OCI-LY1 (cell line): ENCODE data around the gene NSG1.

Source experiments
- H2AFZ ChIP-seq: fragments of 200-600 bp; sonication (generic), shearing (Covaris generic); 2 replicates; pipeline ENCODE4 v1.6.0; 2014; ENCODE audit warnings: antibody characterized with exemption, mild to moderate bottlenecking, low read length
- H3F3A ChIP-seq: fragments of 200-600 bp; sonication (generic), shearing (Covaris generic); 2 replicates; pipeline ENCODE4 v1.6.0; 2014; ENCODE audit warnings: mild to moderate bottlenecking, antibody characterized with exemption, low read length, moderate library complexity; ENCODE audit not compliant: insufficient read depth
- H3K27ac ChIP-seq: fragments of 200-600 bp; sonication (generic); 2 replicates; pipeline ENCODE4 v1.5.1; 2014; ENCODE audit warnings: low read length, mixed run types, mild to moderate bottlenecking, low read depth; ENCODE audit not compliant: poor library complexity, severe bottlenecking
- H3K27me3 ChIP-seq: fragments of 200-600 bp; sonication (generic); 2 replicates; pipeline ENCODE4 v1.6.0; 2014; ENCODE audit warnings: antibody characterized with exemption, mild to moderate bottlenecking, low read length, moderate library complexity; ENCODE audit not compliant: insufficient read depth
- H3K36me3 ChIP-seq: fragments of 200-600 bp; sonication (generic); 2 replicates; pipeline ENCODE4 v1.6.1; 2014; ENCODE audit warnings: mild to moderate bottlenecking, antibody characterized with exemption, low read length, moderate library complexity, mixed read lengths; ENCODE audit not compliant: insufficient read depth
- H3K4me1 ChIP-seq: fragments of 200-600 bp; sonication (generic); 2 replicates; pipeline ENCODE4 v1.5.1; 2014; ENCODE audit warnings: mild to moderate bottlenecking, low read length, moderate library complexity; ENCODE audit not compliant: insufficient read depth, severe bottlenecking
- H3K4me2 ChIP-seq: fragments of 200-600 bp; sonication (generic), shearing (Covaris generic); 2 replicates; pipeline ENCODE4 v1.6.1; 2014; ENCODE audit warnings: low read length
- H3K4me3 ChIP-seq: fragments of 200-600 bp; sonication (generic); 2 replicates; pipeline ENCODE4 v1.5.1; 2014; ENCODE audit warnings: low read length, low read depth, mild to moderate bottlenecking, mixed read lengths; ENCODE audit not compliant: poor library complexity, severe bottlenecking
- H3K79me2 ChIP-seq: fragments of 200-600 bp; shearing (Covaris generic); 2 replicates; pipeline ENCODE4 v1.6.1; 2016; ENCODE audit warnings: mixed run types, low read length, mixed read lengths; ENCODE audit not compliant: insufficient read depth
- H3K9ac ChIP-seq: fragments of 200-600 bp; sonication (generic), shearing (Covaris generic); 2 replicates; pipeline ENCODE4 v1.6.1; 2014; ENCODE audit warnings: mild to moderate bottlenecking, low read length, mixed read lengths
- H3K9me2 ChIP-seq: fragments of 200-600 bp; sonication (generic), shearing (Covaris generic); 2 replicates; pipeline ENCODE4 v1.6.1; 2014; ENCODE audit warnings: low read depth, mild to moderate bottlenecking, low read length, mixed read lengths
- H3K9me3 ChIP-seq: fragments of 200-600 bp; shearing (Covaris generic); 2 replicates; pipeline ENCODE4 v1.6.1; 2014; ENCODE audit warnings: low read length, mixed read lengths
- H4K20me1 ChIP-seq: fragments of 200-600 bp; sonication (generic), shearing (Covaris generic); 2 replicates; pipeline ENCODE4 v1.6.0; 2016; ENCODE audit warnings: mild to moderate bottlenecking, low read length; ENCODE audit not compliant: insufficient read depth
- CTCF ChIP-seq: fragments of 200-600 bp; sonication (generic), shearing (Covaris generic); IDR thresholded peaks from 2 replicates; pipeline ENCODE4 v1.5.1; 2017; ENCODE audit warnings: mild to moderate bottlenecking, antibody characterized with exemption, low read length, moderate library complexity, mixed read lengths
- EZH2 ChIP-seq: fragments of 200-600 bp; sonication (generic), shearing (Covaris generic); IDR thresholded peaks from 2 replicates; pipeline ENCODE4 v1.8.0; 2017; ENCODE audit warnings: borderline replicate concordance, mixed run types, mild to moderate bottlenecking, antibody characterized with exemption, low read length, moderate library complexity, mixed read lengths

NSG1 gene

GRCh38 chr4:4422856-4423499 is 36.1 kb downstream of the NSG1 start:
- H3K36me3 ChIP-seq, result peaks cover 28% of the 10 kb centered on the region
- no peaks in the 10 kb centered on the region for H3F3A ChIP-seq
- H3K27ac ChIP-seq, result no peak overlapping the region
- H3K9me2 ChIP-seq, result no peaks in the 10 kb centered on the region
- H3K27me3 ChIP-seq, result no peaks in the 10 kb centered on the region
- H3K4me3 ChIP-seq, result no peak overlapping the region
- no peaks in the 10 kb centered on the region for H4K20me1 ChIP-seq
- TF ChIP-seq EZH2 (no peak), CTCF (no peak)
- H3K4me1 ChIP-seq, result no peaks in the 10 kb centered on the region
- no peak overlapping the region for H3K9ac ChIP-seq
- H2AFZ ChIP-seq, result no peak overlapping the region
- no peak overlapping the region for H3K4me2 ChIP-seq
- H3K9me3 ChIP-seq, result no peaks in the 10 kb centered on the region
- H3K79me2 ChIP-seq, result no peaks in the 10 kb centered on the region

GRCh38 chr4:4423706-4424498 is 37.0 kb downstream of the NSG1 start:
- Histone ChIP-seq H3K36me3 (peaks cover 20% of the 10 kb centered on the region), H3K4me2 (no peak overlapping the region), H3K9me3 (no peaks in the 10 kb centered on the region), H3K9me2 (no peaks in the 10 kb centered on the region), H3K27ac (no peak overlapping the region), H3K4me1 (peaks cover 9% of the 10 kb centered on the region), H3K4me3 (no peak overlapping the region), H4K20me1 (no peaks in the 10 kb centered on the region), H3K79me2 (no peaks in the 10 kb centered on the region), H3F3A (no peaks in the 10 kb centered on the region), H3K9ac (no peak overlapping the region), H2AFZ (no peak overlapping the region), H3K27me3 (no peaks in the 10 kb centered on the region)
- TF ChIP-seq EZH2 (no peak), CTCF (no peak)

GRCh38 chr4:4424499-4425115 is 37.7 kb downstream of the NSG1 start:
- Histone ChIP-seq H3F3A (no peaks in the 10 kb centered on the region), H3K4me3 (no peak overlapping the region), H3K27me3 (no peaks in the 10 kb centered on the region), H3K4me1 (peaks cover 9% of the 10 kb centered on the region), H4K20me1 (no peaks in the 10 kb centered on the region), H3K27ac (no peak overlapping the region), H2AFZ (no peak overlapping the region), H3K9ac (no peak overlapping the region), H3K9me3 (no peaks in the 10 kb centered on the region), H3K9me2 (no peaks in the 10 kb centered on the region), H3K4me2 (no peak overlapping the region), H3K36me3 (peaks cover 13% of the 10 kb centered on the region), H3K79me2 (no peaks in the 10 kb centered on the region)
- TF ChIP-seq EZH2, result no peak
